Measurements from ENCODE around the gene PIGT.

GRCh38 chr20:45373353-45374100, 42.4 kb upstream of the PIGT start:
- TF ChIP-seq, protein P1, sequence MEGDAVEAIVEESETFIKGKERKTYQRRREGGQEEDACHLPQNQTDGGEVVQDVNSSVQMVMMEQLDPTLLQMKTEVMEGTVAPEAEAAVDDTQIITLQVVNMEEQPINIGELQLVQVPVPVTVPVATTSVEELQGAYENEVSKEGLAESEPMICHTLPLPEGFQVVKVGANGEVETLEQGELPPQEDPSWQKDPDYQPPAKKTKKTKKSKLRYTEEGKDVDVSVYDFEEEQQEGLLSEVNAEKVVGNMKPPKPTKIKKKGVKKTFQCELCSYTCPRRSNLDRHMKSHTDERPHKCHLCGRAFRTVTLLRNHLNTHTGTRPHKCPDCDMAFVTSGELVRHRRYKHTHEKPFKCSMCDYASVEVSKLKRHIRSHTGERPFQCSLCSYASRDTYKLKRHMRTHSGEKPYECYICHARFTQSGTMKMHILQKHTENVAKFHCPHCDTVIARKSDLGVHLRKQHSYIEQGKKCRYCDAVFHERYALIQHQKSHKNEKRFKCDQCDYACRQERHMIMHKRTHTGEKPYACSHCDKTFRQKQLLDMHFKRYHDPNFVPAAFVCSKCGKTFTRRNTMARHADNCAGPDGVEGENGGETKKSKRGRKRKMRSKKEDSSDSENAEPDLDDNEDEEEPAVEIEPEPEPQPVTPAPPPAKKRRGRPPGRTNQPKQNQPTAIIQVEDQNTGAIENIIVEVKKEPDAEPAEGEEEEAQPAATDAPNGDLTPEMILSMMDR (IDR thresholded peaks at IDR 0.05), result peak; percentile 77 to 95 (median 91)
- TF ChIP-seq POLR2A (IDR thresholded peaks at IDR 0.05), result no peak

All from body of pancreas (tissue), 4 donors.